CD4-positive, alpha-beta memory T cell (primary cell): Measurements from ENCODE around the gene LILRA2. TPM values are rescaled to one million over a fixed set of nuclear protein-coding genes. Genes with fewer than 3 reads are reported as not detected.
"Not testable (repeated sequence)": the region's sequence is repeated elsewhere in the genome, so short reads cannot be mapped to it uniquely, and the experiment has no call there.

Experiments used
- CTCF ChIA-PET: fragments of 350-600 bp; sonication (Branson Sonifier 250); formaldehyde crosslinking; loops from one replicate; lab custom pipeline; 2021; ENCODE audit warnings: inconsistent platforms; ENCODE audit not compliant: partially characterized antibody; lab: Charles Lee
- POLR2A ChIA-PET: fragments of 350-600 bp; sonication (Branson Sonifier 250); formaldehyde crosslinking; loops from one replicate; lab custom pipeline; 2021; ENCODE audit not compliant: partially characterized antibody; lab: Charles Lee
- DNase-seq, 5 donors: peaks; one replicate each; pipeline versions ENCODE4 v3.0.0 to v3.0.0-alpha.2; 2020 to 2022; ENCODE audit warnings: mixed read lengths in 1 of 5
- H3K27ac ChIP-seq: one replicate; pipeline ENCODE4 v1.7.0; 2013; ENCODE audit warnings: low read depth, low read length
- H3K27me3 ChIP-seq: 2 replicates; pipeline ENCODE4 v1.7.0; 2013; ENCODE audit warnings: mild to moderate bottlenecking, low read length, moderate library complexity; ENCODE audit not compliant: insufficient read depth
- H3K36me3 ChIP-seq: 2 replicates; pipeline ENCODE4 v1.7.0; 2013; ENCODE audit warnings: mild to moderate bottlenecking, low read length, moderate library complexity; ENCODE audit not compliant: insufficient read depth
- H3K4me1 ChIP-seq: 2 replicates; pipeline ENCODE4 v1.7.0; 2013; ENCODE audit warnings: mild to moderate bottlenecking, low read length, moderate library complexity; ENCODE audit not compliant: insufficient read depth
- H3K4me3 ChIP-seq, 2 donors: one replicate each; pipeline ENCODE4 v1.7.0; 2013; ENCODE audit warnings: low read length in 2 of 2, mild to moderate bottlenecking in 1 of 2
- H3K9me3 ChIP-seq, 2 donors: one replicate each; pipeline ENCODE4 v1.7.0; 2013; ENCODE audit warnings: low read length in 2 of 2, control low read depth in 1 of 2; ENCODE audit not compliant: control insufficient read depth in 1 of 2
- H3K27ac Mint-ChIP-seq, 7 donors: one replicate each; pipeline ENCODE4 v1.8.0; 2020 to 2021; ENCODE audit warnings: mixed read lengths in 7 of 7, mild to moderate bottlenecking in 6 of 7, inconsistent platforms in 3 of 7, moderate library complexity in 3 of 7
- H3K27me3 Mint-ChIP-seq, 2 donors: one replicate each; pipeline ENCODE4 v1.8.0; 2020 to 2021; ENCODE audit warnings: mixed read lengths in 2 of 2
- H3K36me3 Mint-ChIP-seq, 2 donors: one replicate each; pipeline ENCODE4 v1.8.0; 2020 to 2021; ENCODE audit warnings: mixed read lengths in 2 of 2, inconsistent platforms in 1 of 2, mild to moderate bottlenecking in 1 of 2
- H3K4me1 Mint-ChIP-seq, 4 donors: one replicate each; pipeline ENCODE4 v1.8.0; 2020 to 2021; ENCODE audit warnings: mixed read lengths in 4 of 4, mild to moderate bottlenecking in 1 of 4
- H3K4me3 Mint-ChIP-seq, 8 donors: one replicate each; pipeline ENCODE4 v1.8.0; 2020 to 2021; ENCODE audit warnings: mixed read lengths in 8 of 8, mild to moderate bottlenecking in 7 of 8, moderate library complexity in 6 of 8, inconsistent platforms in 3 of 8
- H3K9me3 Mint-ChIP-seq, 8 donors: one replicate each; pipeline ENCODE4 v1.8.0; 2020 to 2021; ENCODE audit warnings: mixed read lengths in 8 of 8, mild to moderate bottlenecking in 5 of 8, inconsistent platforms in 3 of 8, moderate library complexity in 1 of 8
- intact Hi-C: fragments of 100-400 bp; cut with micrococcal nuclease; formaldehyde crosslinking; loops from one replicate; pipeline ENCODE4 v1.15.1; 2023
- polyA plus RNA-seq, 2 donors: library from polyadenylated mRNA; unstranded; fragments of 300-500 nt; fragmentation: Illumina TruSeq; gene quantifications; one replicate each; pipeline ENCODE4 v1.2.3, GENCODE V29; 2021
- total RNA-seq, 2 experiments: library from RNA; stranded (reverse); gene quantifications; one replicate each; pipeline ENCODE4 v1.2.3, GENCODE V29; 2021

Gene LILRA2
- total and polyA plus RNA-seq, 4 experiments from 2014 or later: 0.35 to 0.47 TPM; not detected in 2

GRCh38 chr19:54576411-54576976 lies 2.9 kb downstream of the LILRA2 start:
- Mint-ChIP-seq H3K27ac (no peak overlapping the region), H3K9me3 (peaks cover 0 to 8% (median 0%) of the 10 kb centered on the region in 8 donors), H3K4me3 (no peak overlapping the region), H3K27me3 (peaks cover 12 to 21% of the 10 kb centered on the region in 2 donors), H3K4me1 (no peaks in the 10 kb centered on the region), H3K36me3 (no peaks in the 10 kb centered on the region)
- intact Hi-C loops: no loop called here
- Histone ChIP-seq H3K4me1 (no peaks in the 10 kb centered on the region), H3K36me3 (no peaks in the 10 kb centered on the region), H3K27ac (no peak overlapping the region), H3K27me3 (peaks cover 3% of the 10 kb centered on the region), H3K4me3 (no peak overlapping the region), H3K9me3 (no peaks in the 10 kb centered on the region)
- ChIA-PET CTCF (no interaction called here), POLR2A (no interaction called here)
- DNase-seq: no peak

DNA sequence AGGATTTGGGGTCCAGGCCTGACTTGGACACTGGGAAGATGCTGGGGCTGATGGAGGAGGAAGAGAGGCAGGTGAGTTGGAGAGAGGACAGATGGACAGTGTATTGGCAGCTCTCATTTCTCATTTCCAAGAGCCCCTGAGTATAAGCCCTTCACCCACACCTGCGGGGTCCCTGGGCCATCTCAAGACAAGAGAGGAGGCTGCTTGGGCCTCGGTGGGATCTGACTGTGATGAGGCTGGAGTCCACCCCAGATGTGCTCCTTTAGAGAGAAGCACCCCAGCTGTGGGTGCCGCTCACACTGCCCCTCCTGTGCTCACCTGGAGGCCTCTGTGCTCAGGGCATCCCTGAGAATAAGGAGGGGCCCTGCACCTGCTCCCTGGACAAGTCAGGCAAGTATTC lies 3.7 kb downstream of the LILRA2 start:
- CTCF ChIA-PET: no interaction called here
- intact Hi-C loops: no loop called here
- peaks cover 3% of the 10 kb centered on the region for H3K27me3 ChIP-seq
- H3K9me3 ChIP-seq: no peaks in the 10 kb centered on the region
- Mint-ChIP-seq H3K4me3 (no peak overlapping the region), H3K4me1 (no peaks in the 10 kb centered on the region), H3K27ac (peak overlapping the region in 2 of 7 donors; percentile 29 to 49), H3K36me3 (no peaks in the 10 kb centered on the region), H3K9me3 (peaks cover 0 to 15% (median 3%) of the 10 kb centered on the region in 8 donors), H3K27me3 (peaks cover 11 to 20% of the 10 kb centered on the region in 2 donors)
- no peak overlapping the region for H3K27ac ChIP-seq
- POLR2A ChIA-PET: no interaction called here
- H3K36me3 ChIP-seq: no peaks in the 10 kb centered on the region
- no peak for DNase-seq
- no peaks in the 10 kb centered on the region for H3K4me1 ChIP-seq
- H3K4me3 ChIP-seq: no peak overlapping the region

DNA sequence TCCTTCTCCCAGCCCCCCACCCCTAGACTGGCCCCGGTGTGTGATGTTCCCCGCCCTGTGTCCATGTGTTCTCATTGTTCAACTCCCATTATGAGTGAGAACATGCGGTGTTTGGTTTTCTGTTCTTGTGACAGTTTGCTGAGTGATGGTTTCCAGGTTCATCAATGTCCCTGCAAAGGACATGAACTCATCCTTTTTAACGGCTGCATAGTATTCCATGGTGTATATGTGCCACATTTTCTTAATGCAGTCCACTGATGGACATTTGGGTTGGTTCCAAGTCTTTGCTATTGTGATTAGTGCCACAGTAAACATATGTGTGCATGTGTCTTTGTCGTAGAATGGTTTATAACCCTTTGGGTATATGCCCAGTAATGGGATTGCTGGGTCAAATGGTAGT lies 4.7 kb downstream of the LILRA2 start:
- H3K9me3 ChIP-seq, POLR2A ChIA-PET, H3K27me3 ChIP-seq, H3K36me3 ChIP-seq, H3K4me3 ChIP-seq, DNase-seq, H3K27ac ChIP-seq, H3K4me3 Mint-ChIP-seq, H3K36me3 Mint-ChIP-seq, intact Hi-C loops, H3K4me1 ChIP-seq, H3K4me1 Mint-ChIP-seq, H3K27ac Mint-ChIP-seq, CTCF ChIA-PET: not testable (repeated sequence)
- Mint-ChIP-seq H3K9me3 (peaks cover 0 to 24% (median 8%) of the 10 kb centered on the region in 8 donors), H3K27me3 (peaks cover 7 to 22% of the 10 kb centered on the region in 2 donors)

- Mint-ChIP-seq H3K4me1 (no peaks in the 10 kb centered on the region), H3K4me3 (no peak overlapping the region), H3K27ac (no peak overlapping the region), H3K27me3 (peaks cover 21 to 44% of the 10 kb centered on the region in 2 donors), H3K36me3 (no peaks in the 10 kb centered on the region), H3K9me3 (peaks cover 2 to 44% (median 20%) of the 10 kb centered on the region in 8 donors)
- DNase-seq: no peak
- H3K9me3 ChIP-seq: no peaks in the 10 kb centered on the region
- H3K4me1 ChIP-seq: no peaks in the 10 kb centered on the region
- intact Hi-C loops: no loop called here
- no peak overlapping the region for H3K27ac ChIP-seq
- no peaks in the 10 kb centered on the region for H3K36me3 ChIP-seq
- H3K27me3 ChIP-seq: no peaks in the 10 kb centered on the region
- ChIA-PET CTCF (no interaction called here), POLR2A (no interaction called here)
- no peak overlapping the region for H3K4me3 ChIP-seq
Observed at GRCh38 chr19:54586397-54586796, 12.8 kb downstream of the LILRA2 start.

GRCh38 chr19:54587026-54587425 lies 13.4 kb downstream of the LILRA2 start:
- no peaks in the 10 kb centered on the region for H3K9me3 ChIP-seq
- no peak for DNase-seq
- POLR2A ChIA-PET: no interaction called here
- no peaks in the 10 kb centered on the region for H3K4me1 Mint-ChIP-seq
- H3K27ac Mint-ChIP-seq: no peak overlapping the region
- no peaks in the 10 kb centered on the region for H3K27me3 ChIP-seq
- peaks cover 2 to 41% (median 17%) of the 10 kb centered on the region in 8 donors for H3K9me3 Mint-ChIP-seq
- peaks cover 23 to 44% of the 10 kb centered on the region in 2 donors for H3K27me3 Mint-ChIP-seq
- no peaks in the 10 kb centered on the region for H3K36me3 ChIP-seq
- intact Hi-C loops: no loop called here
- H3K27ac ChIP-seq: no peak overlapping the region
- no peak overlapping the region for H3K4me3 ChIP-seq
- no peaks in the 10 kb centered on the region for H3K4me1 ChIP-seq
- CTCF ChIA-PET: no interaction called here
- no peaks in the 10 kb centered on the region for H3K36me3 Mint-ChIP-seq
- no peak overlapping the region for H3K4me3 Mint-ChIP-seq

- POLR2A ChIA-PET, H3K36me3 ChIP-seq, CTCF ChIA-PET, H3K9me3 ChIP-seq, H3K4me1 Mint-ChIP-seq, H3K36me3 Mint-ChIP-seq, H3K4me3 ChIP-seq, H3K27ac ChIP-seq, H3K27ac Mint-ChIP-seq, intact Hi-C loops, DNase-seq, H3K27me3 ChIP-seq, H3K4me1 ChIP-seq, H3K4me3 Mint-ChIP-seq: not testable (repeated sequence)
- Mint-ChIP-seq H3K9me3 (peaks cover 0 to 26% (median 8%) of the 10 kb centered on the region in 8 donors), H3K27me3 (peaks cover 18 to 26% of the 10 kb centered on the region in 2 donors)
Observed at GRCh38 chr19:54593445-54593844, 19.9 kb downstream of the LILRA2 start, which contains the start of gene LILRA1. Gene LILRA1 (plus strand): TSS chr19:54593632. CDS start chr19:54594245, 613 bp downstream.

GRCh38 chr19:54593931-54594626 lies 20.5 kb downstream of the LILRA2 start:
- DNase-seq, H3K36me3 Mint-ChIP-seq, H3K4me1 Mint-ChIP-seq, H3K4me3 Mint-ChIP-seq, H3K9me3 ChIP-seq, H3K27ac Mint-ChIP-seq, H3K4me3 ChIP-seq, POLR2A ChIA-PET, CTCF ChIA-PET, H3K27ac ChIP-seq, H3K4me1 ChIP-seq, H3K36me3 ChIP-seq, intact Hi-C loops, H3K27me3 ChIP-seq: not testable (repeated sequence)
- Mint-ChIP-seq H3K9me3 (peaks cover 0 to 24% (median 8%) of the 10 kb centered on the region in 8 donors), H3K27me3 (peaks cover 15 to 26% of the 10 kb centered on the region in 2 donors)
